ENCODE results near the gene TIGAR. TPM values are rescaled to one million over a fixed set of nuclear protein-coding genes. Genes with fewer than 3 reads are reported as not detected.

The TIGAR gene
- polyA plus RNA-seq, 1 experiment = 6.0 TPM

- ChIA-PET POLR2A (no interaction called here), CTCF (interaction anchor here (1.0 to 2.4 kb wide), 4 partner anchors 12 to 292 kb away, joined by 3 to 6 read pairs (median 5); no protein-coding TSS in a partner anchor)
- TF ChIP-seq, protein P1, sequence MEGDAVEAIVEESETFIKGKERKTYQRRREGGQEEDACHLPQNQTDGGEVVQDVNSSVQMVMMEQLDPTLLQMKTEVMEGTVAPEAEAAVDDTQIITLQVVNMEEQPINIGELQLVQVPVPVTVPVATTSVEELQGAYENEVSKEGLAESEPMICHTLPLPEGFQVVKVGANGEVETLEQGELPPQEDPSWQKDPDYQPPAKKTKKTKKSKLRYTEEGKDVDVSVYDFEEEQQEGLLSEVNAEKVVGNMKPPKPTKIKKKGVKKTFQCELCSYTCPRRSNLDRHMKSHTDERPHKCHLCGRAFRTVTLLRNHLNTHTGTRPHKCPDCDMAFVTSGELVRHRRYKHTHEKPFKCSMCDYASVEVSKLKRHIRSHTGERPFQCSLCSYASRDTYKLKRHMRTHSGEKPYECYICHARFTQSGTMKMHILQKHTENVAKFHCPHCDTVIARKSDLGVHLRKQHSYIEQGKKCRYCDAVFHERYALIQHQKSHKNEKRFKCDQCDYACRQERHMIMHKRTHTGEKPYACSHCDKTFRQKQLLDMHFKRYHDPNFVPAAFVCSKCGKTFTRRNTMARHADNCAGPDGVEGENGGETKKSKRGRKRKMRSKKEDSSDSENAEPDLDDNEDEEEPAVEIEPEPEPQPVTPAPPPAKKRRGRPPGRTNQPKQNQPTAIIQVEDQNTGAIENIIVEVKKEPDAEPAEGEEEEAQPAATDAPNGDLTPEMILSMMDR (IDR thresholded peaks at IDR 0.05; ENCODE audit: insufficient read depth, low read depth, low read length) = no peak
- no peak for DNase-seq (ENCODE audit: low read depth)
- Histone ChIP-seq H3K36me3 (ENCODE audit: control insufficient read depth, insufficient read depth, low read length) (no peaks in the 10 kb centered on the region), H3K4me3 (ENCODE audit: low read depth, low read length) (no peak overlapping the region), H3K27me3 (ENCODE audit: control insufficient read depth, insufficient read depth, low read length) (peaks cover 12% of the 10 kb centered on the region)
Observed at GRCh38 chr12:4289998-4290790, 30.8 kb upstream of the TIGAR start.

DNA sequence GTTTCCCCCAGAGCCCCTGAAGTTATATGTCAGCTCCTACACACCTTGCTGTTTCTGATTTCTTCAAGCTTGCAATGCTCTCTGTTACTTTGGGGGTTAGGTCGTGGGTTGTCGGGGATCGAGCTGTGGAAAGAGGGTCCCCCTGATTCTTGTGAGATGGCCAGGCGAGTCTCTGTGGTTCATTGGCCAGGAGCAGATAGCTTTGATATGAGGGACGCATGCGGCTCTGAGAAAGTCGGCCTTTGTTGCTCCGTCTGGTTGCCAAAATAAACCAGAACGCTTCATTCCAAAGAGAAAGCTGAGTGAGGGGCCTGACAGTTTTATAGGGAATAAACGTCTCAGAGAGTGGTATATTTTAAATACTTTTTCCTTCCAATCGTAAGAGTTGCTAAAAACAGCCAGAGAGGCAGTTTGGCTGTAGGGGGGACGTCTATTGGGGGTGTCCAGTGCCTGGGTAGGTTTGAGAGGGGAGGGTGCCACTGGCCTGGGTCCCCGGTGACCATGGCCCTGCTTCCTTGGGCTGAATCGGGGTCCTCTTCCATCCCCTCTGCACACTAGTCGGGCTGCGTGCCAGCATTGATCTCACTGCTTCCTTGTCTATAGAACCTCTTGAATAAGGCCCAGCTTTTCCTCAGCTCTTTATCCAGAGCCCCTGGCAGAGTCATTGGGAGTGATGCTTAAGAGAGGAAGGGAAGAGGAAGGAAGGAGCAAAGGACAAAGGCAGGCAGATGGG is 28.5 kb upstream of the TIGAR start:
- DNase-seq (ENCODE audit: low read depth) = no peak
- ChIA-PET POLR2A (no interaction called here), CTCF (interaction anchor here (0.8 to 1.6 kb wide), 3 partner anchors 14 to 296 kb away, joined by 3 to 5 read pairs (median 4); no protein-coding TSS in a partner anchor)
- Histone ChIP-seq H3K27me3 (ENCODE audit: control insufficient read depth, insufficient read depth, low read length) (peaks cover 10% of the 10 kb centered on the region), H3K36me3 (ENCODE audit: control insufficient read depth, insufficient read depth, low read length) (no peaks in the 10 kb centered on the region), H3K4me3 (ENCODE audit: low read depth, low read length) (no peak overlapping the region)
- TF ChIP-seq, protein P1 (IDR thresholded peaks at IDR 0.05; ENCODE audit: insufficient read depth, low read depth, low read length) = no peak

DNA sequence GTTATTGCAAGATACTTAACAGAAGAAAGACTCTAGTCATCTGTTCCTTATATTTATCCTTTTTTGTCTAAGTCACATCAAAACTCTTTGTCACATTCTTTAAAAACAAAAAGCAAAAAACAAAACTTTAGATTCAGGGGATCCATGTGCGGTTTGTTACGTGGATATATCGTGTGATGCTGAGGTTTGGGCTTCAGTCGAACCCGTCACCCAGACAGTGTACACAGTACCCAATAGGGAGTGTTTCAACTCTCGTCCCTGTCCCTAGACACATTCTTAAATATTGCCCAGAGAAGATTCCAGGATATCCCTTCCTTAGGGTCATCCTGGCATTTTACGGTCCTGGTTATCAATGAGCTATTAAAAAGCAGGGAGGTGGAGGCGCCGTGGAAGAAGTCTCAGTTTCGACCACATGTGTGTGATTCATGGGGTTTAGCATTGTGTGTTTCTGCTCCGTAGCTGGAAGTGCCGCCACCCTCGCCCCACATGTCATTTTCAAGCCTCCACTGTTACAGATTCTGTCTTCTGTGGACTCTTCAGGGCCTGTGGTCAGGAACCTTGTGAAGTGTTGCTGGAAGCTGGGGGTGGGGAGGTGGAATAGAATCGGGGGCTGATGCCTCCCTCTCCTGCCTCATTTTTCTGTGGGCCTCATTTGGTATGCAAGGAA is 27.6 kb upstream of the TIGAR start:
- Histone ChIP-seq H3K4me3 (ENCODE audit: low read depth, low read length) (no peak overlapping the region), H3K27me3 (ENCODE audit: control insufficient read depth, insufficient read depth, low read length) (peaks cover 13% of the 10 kb centered on the region), H3K36me3 (ENCODE audit: control insufficient read depth, insufficient read depth, low read length) (no peaks in the 10 kb centered on the region)
- ChIA-PET POLR2A (no interaction called here), CTCF (interaction anchor here (0.6 to 1.1 kb wide), 2 partner anchors 18 to 1018 kb away, joined by 3 read pairs; no protein-coding TSS in a partner anchor)
- no peak for DNase-seq (ENCODE audit: low read depth)
- TF ChIP-seq, protein P1 (IDR thresholded peaks at IDR 0.05; ENCODE audit: insufficient read depth, low read depth, low read length) = no peak

DNA sequence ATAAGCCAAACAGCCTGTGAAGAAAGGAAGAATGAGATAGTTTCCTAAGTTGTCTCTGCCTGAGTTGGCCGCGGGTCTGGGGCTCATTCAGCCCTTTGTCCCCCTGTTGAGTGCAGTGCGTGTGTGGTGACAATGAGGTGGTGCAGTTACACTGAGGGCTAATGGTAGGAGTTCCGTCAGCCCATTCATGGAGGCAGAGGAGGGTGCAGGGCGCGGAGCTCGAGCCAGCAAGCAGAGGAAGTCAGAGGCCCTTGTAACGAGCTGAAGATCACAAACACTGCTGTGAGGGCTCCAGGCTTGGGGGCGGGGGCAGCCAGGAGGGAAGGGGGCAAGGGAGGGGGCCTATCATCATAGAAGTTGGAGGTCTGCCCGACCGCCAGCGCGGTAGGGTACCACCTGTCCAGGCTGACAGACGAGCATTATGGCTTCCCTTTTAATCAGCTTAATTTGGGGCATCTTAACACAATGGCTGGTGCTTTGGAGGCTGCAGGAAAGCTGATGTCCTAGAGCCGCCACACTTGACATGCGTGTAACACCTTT is 27.0 kb upstream of the TIGAR start:
- POLR2A ChIA-PET = no interaction called here
- Histone ChIP-seq H3K36me3 (ENCODE audit: control insufficient read depth, insufficient read depth, low read length) (no peaks in the 10 kb centered on the region), H3K27me3 (ENCODE audit: control insufficient read depth, insufficient read depth, low read length) (peaks cover 13% of the 10 kb centered on the region), H3K4me3 (ENCODE audit: low read depth, low read length) (no peak overlapping the region)
- CTCF ChIA-PET = interaction anchor here (0.6 to 2.0 kb wide), 3 partner anchors 17 to 1018 kb away, joined by 3 to 5 read pairs (median 3); no protein-coding TSS in a partner anchor
- DNase-seq (ENCODE audit: low read depth) = no peak
- TF ChIP-seq, protein P1 (IDR thresholded peaks at IDR 0.05; ENCODE audit: insufficient read depth, low read depth, low read length) = no peak
